GM19438 (cell line): Measurements from ENCODE around the gene PSMF1.

Experiments
- ATAC-seq: cut with Tn5 transposase; IDR thresholded peaks from one replicate; pipeline ENCODE4 v1.9.1; 2021; ENCODE audit warnings: low read depth; ENCODE audit not compliant: unreplicated experiment

Gene PSMF1

GRCh38 chr20:1160991-1161390, 42.6 kb downstream of the PSMF1 start:
- ATAC-seq: no peak

- ATAC-seq: no peak
These were observed 44.7 kb downstream of the PSMF1 start for GRCh38 chr20:1163105-1163504.

- ATAC-seq: no peak
These were observed 45.3 kb downstream of the PSMF1 start for GRCh38 chr20:1163653-1164052.

- no peak for ATAC-seq
These were observed 46.5 kb downstream of the PSMF1 start for GRCh38 chr20:1164871-1165270.

GRCh38 chr20:1165521-1165920, 47.1 kb downstream of the PSMF1 start:
- ATAC-seq: no peak

DNA sequence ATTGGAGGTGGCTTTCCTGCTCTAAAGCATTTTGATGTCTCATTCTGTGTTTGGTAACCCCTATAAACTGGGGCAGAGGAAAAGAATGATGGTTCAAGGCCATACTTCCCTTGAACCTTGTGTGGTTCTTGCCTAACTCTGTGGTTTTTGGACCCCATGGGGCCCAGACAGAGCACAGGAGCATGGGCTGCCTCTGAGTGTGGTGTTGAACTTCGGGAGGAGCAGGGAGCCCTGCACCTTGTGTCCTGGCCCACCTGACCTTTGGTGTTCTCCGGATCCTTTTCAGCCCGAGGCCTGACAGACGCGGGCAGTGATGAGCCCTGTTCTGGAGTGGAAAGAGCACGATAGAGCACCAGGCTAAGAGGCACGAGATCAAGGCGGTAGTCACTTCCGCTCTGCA, 47.5 kb downstream of the PSMF1 start:
- ATAC-seq: no peak

DNA sequence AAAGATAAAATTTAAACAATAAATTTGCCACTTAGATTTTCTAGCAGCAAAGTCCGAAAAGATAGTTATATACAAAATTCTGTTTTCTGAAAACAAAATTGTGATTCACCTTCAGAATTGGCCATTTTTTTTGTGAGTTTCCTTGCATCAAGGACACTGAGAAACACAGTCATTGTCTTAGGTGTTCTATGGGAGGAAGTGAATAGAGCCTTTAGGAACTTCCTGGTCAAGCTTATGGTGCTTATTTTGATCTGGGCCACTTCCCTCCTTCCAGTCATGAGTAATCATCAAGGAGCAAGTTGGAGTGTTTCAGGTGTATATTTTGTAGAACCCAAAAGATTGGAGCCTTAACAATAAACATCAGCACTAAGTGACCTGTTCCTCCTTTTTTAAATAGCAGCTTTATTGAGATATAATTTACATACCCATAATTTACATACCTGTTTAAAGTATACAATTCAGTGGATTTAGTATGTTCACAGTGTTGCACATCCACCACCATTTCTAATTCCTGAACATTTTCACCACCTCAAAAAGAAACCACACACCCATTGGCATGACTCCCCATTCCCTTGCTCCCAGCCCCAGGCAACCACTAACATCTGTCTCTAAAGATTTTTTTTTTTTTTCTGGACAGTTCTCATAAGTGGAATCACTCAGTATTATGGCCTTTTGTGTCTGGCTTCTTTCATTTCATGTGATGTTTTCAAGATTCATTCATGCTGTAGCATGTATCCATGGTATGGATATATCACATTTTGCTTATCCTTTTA, 48.7 kb downstream of the PSMF1 start:
- no peak for ATAC-seq

DNA sequence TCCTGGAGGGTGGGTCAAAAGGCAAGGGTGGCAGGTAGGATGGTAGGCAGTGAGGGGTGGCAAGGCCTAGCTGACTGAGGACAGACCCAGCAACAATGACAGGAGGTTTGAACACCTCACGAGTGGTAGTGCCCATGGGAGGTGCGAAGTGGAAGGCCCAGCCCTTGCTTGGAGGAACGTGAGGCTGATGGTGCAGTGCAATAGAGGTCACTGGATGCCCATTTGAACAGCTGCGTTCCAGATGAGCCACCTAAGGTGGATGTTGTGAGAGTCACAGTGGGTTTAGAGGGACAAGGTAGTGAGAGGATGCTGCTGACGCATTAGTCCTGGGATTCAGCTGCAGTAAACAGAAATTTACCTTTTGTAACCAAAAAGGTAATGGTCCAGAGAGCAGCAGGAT, 50.8 kb downstream of the PSMF1 start:
- ATAC-seq: no peak

DNA sequence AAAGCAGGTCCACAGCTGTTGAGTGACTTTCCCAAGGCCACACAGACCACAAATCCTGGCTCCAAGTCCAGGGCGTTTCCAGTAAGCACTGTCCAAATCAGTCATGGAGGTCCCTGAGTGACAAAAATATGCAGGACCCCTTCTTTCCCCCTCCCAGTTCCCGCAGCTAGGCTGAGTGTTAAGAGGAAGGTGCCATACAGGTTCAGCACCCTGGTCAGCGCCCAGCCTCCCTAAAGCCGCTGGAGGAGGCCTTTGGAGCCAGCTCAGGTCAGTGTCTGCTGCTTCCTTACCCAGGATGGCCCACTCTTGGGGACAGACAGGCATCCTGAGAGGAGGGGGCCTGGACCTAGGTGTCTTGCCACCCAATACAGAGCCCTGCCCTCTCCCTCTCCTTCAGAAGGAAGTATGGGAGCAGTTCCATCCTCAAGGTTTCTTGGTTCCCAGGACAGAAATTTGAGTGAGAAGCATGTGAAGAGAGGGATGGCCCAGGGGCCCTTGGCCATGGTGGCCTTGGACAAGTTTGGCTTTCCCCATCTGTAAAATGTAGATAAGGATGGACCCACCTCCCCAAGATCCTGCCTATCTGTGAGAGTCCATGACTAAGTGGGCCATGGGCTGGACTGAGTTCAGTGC, 53.2 kb downstream of the PSMF1 start:
- no peak for ATAC-seq

GRCh38 chr20:1173698-1174097, 55.3 kb downstream of the PSMF1 start:
- ATAC-seq: no peak

- ATAC-seq: no peak
These were observed 56.4 kb downstream of the PSMF1 start for GRCh38 chr20:1174787-1175186.

DNA sequence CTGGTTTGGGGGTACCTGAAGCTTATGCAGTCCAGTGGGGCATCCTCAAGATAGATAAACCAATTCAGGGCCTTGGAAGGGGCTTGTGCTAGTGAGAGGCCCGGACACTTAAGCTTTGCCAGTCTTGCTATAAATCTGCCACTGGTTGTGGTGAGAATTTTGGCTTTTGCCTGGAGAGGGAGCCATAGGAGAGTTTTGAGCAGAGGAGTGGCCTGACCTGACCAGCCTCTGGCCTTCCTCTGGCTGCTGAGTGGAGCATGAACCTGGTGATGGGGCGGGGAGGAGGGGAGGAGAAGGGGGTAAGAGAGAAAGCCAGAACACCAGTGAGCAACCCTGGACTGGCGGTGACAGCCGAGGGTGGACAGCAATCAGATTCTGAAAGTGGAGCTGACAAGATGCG, 59.3 kb downstream of the PSMF1 start:
- no peak for ATAC-seq

DNA sequence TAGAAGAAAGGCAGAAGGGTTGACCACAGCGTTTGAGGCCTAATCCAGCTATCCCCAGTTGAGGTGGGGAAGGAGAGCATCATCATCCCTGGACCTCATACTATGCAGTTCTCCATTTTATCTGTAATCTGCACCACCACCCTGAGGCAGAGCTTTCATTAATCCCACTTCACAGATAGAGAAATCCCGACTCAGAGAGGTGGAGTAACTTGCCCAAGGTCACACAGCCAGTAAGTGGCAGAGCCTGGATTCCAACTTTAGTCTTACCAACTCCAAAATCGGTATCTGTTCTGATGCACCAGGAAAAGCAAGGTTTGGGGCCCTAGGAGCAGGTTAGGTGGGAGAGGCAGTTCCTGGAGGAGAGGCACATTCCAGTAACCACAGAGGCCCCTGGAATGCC, 59.7 kb downstream of the PSMF1 start:
- no peak for ATAC-seq

- ATAC-seq: no peak
These were observed 60.2 kb downstream of the PSMF1 start for GRCh38 chr20:1178623-1179022.

- no peak for ATAC-seq
These were observed 62.5 kb downstream of the PSMF1 start for GRCh38 chr20:1180949-1181348.

GRCh38 chr20:1182106-1182505, 63.7 kb downstream of the PSMF1 start:
- ATAC-seq: no peak

GRCh38 chr20:1183153-1183552, 64.8 kb downstream of the PSMF1 start:
- ATAC-seq: no peak

DNA sequence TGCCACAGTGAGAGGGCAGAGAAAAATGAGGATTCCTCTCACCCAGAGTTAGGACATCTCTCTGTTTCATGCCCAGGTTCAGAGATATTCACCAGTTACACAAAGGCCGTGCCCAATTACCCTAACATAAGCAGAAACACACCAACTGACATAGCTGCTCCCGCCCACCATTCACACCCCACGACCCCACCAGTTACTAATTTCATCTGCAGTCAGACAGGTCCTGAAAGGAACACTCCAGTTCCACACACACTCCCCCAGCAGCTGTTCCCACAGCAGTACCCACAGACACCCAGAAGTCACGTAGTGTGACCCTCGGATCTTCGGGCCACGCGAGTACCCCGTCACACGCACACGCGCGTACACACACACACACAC, 65.8 kb downstream of the PSMF1 start:
- no peak for ATAC-seq

DNA sequence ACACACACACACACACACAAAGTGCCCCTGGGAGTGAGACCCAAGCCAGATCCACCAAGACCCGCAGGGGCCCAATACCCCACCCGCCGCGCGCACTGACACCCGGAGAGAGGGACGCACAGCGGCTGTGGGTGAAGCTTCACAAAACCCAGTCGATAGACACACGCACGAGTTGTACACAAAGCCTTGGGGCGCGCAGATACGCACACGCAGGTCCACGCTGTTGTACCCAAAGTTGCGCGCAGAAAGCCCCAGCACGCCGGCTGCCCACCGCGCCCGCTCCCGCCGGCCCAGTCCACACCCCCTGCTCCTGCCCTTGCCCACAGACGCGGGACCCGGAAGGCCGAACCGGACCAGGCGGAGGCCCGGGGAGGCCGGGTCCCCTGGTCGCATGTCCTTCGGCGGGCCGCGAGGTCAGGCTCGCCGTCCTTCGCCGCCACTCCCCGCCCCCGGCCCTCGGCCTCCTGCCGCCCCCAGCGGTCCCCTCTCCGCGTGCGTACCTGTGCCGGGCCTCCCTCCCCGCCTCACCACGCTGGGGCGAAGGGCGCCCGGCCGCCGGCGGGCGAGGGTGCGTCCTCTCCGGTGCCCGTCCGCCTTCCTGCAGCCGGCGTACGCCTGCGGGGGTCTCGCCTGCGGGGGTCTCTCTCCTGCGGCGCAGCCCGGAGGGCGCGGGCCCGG, 66.4 kb downstream of the PSMF1 start, which contains the start of gene TMEM74B:
TSS of gene TMEM74B (minus strand) at position 344 of the 678 bp plus-strand sequence. CDS start 1,180 bp downstream, outside the sequence.
- ATAC-seq: no peak

DNA sequence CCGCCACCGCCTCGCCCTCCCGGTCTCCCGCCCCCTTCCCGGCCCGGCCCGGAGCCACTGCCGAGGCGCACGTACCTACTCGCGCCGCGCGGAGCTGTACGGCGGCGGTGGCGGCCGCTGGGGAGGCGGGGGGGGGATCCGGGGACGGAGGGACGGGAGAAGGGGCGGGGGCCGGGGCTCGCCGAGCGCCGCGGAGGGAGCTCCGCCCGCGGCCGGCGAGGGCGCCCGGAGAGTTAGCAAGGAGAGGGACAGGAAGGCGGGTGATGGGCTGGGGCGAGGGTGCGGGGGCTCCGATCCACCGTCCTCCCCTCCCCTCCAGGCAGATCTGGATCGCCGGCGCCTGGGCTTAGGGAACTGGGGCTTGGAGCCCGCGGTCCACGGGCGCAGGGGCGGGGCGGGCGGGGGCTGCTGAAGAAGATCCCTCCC, 66.9 kb downstream of the PSMF1 start:
- no peak for ATAC-seq

DNA sequence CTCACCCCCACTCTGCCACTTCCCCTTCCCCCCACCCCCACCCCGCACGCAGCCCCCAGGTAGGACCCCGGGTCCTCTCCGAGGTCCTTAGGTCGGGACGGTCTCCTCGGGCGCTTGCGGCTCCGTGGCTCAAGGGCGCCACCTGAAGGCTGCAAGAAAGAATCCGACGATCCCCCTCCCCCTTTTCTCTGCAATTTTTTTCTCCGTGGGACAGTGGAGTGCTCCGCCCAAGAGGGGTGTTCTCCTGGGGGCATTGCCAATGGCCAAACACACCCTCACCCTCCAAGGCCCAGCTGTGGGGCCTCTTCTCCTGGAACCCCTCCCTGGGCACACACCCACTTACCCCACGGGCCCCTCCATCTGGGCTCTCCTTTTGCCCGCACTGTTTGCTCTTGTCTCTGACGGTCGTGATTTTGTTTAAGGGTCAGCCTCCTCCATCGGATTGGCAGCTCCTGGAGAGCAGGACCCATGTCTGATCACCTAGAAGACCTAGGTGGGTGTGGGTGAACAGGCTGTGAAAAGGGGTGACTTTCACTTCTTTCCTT, 67.5 kb downstream of the PSMF1 start:
- ATAC-seq: no peak
